ENCODE data around the gene HEATR1. TPM values are rescaled to one million over a fixed set of nuclear protein-coding genes. Genes with fewer than 3 reads are reported as not detected.
"Not testable (repeated sequence)": the region's sequence is repeated elsewhere in the genome, so short reads cannot be mapped to it uniquely, and the experiment has no call there.

HEATR1 gene
- total RNA-seq, 2 experiments from 2014 or later = 34.4 to 69.0 TPM

- intact Hi-C loops (cut with micrococcal nuclease; ENCODE audit: unreplicated experiment) = no loop called here
- H3K36me3 ChIP-seq (ENCODE audit: insufficient read depth, low read length) = peaks cover 95% of the 10 kb centered on the region
- POLR2A ChIA-PET = interaction anchor here (1.0 to 1.9 kb wide), 2 partner anchors 13 to 19 kb away, joined by 7 to 9 read pairs; no protein-coding TSS in a partner anchor
Observed at GRCh38 chr1:236581528-236581927, 22.8 kb downstream of the HEATR1 start.

DNA sequence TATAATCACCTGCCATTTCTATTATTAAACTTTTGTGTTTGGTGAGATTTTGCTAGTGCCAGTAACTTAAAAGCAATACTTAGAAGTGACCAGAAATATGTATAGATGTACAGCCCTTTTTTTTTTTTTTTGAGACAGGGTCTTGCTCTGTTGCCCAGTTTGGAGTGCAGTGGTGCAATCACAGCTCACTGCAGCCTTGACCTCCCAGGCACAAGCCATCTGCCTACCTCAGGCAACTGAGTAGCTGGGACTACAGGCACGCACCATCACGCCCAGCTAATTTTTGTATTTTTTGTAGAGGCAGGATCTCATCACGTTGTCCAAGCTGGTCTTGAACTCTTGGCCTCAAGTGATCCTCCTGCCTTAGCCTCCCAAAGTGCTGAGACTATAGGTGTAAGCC, 23.9 kb downstream of the HEATR1 start:
- H3K4me1 ChIP-seq (ENCODE audit: insufficient read depth, low read length, poor library complexity, severe bottlenecking); H3K9me2 ChIP-seq (ENCODE audit: insufficient read depth, low read length); BruUV-seq (replicated peaks); DNase-seq (ENCODE audit: low spot score); intact Hi-C loops (cut with micrococcal nuclease; ENCODE audit: unreplicated experiment); H4K20me1 ChIP-seq (ENCODE audit: insufficient read depth, low read length); H3K9me3 ChIP-seq (ENCODE audit: low read length); H3K79me2 ChIP-seq (ENCODE audit: insufficient read depth, low read depth, low read length); CTCF ChIA-PET (ENCODE audit: unreplicated experiment); H3K4me3 ChIP-seq (ENCODE audit: low read depth, low read length, poor library complexity, severe bottlenecking); H2AFZ ChIP-seq (ENCODE audit: low read length); H3K4me2 ChIP-seq (ENCODE audit: low read length); H3K27ac ChIP-seq (ENCODE audit: low read depth, low read length, poor library complexity, severe bottlenecking): not testable (repeated sequence)
- peaks cover 95% of the 10 kb centered on the region for H3K36me3 ChIP-seq (ENCODE audit: insufficient read depth, low read length)
- POLR2A ChIA-PET = interaction anchor here (0.6 to 0.7 kb wide), 3 partner anchors 86 to 421 kb away, joined by 3 read pairs; no protein-coding TSS in a partner anchor

More at GRCh38 chr1:236581528-236581927, 22.8 kb downstream of the HEATR1 start:
- BruUV-seq (replicated peaks) = no TSS peak
- DNase-seq (ENCODE audit: low spot score) = no peak
- Histone ChIP-seq H4K20me1 (ENCODE audit: insufficient read depth, low read length) (no peaks in the 10 kb centered on the region), H2AFZ (ENCODE audit: low read length) (no peak overlapping the region), H3K4me1 (ENCODE audit: insufficient read depth, low read length, poor library complexity, severe bottlenecking) (no peaks in the 10 kb centered on the region), H3K4me3 (ENCODE audit: low read depth, low read length, poor library complexity, severe bottlenecking) (no peak overlapping the region), H3K9me2 (ENCODE audit: insufficient read depth, low read length) (no peaks in the 10 kb centered on the region), H3K4me2 (ENCODE audit: low read length) (no peak overlapping the region), H3K79me2 (ENCODE audit: insufficient read depth, low read depth, low read length) (no peaks in the 10 kb centered on the region), H3K27ac (ENCODE audit: low read depth, low read length, poor library complexity, severe bottlenecking) (no peak overlapping the region), H3K9me3 (ENCODE audit: low read length) (no peaks in the 10 kb centered on the region)
- CTCF ChIA-PET (ENCODE audit: unreplicated experiment) = no interaction called here
- TF ChIP-seq, protein P1, sequence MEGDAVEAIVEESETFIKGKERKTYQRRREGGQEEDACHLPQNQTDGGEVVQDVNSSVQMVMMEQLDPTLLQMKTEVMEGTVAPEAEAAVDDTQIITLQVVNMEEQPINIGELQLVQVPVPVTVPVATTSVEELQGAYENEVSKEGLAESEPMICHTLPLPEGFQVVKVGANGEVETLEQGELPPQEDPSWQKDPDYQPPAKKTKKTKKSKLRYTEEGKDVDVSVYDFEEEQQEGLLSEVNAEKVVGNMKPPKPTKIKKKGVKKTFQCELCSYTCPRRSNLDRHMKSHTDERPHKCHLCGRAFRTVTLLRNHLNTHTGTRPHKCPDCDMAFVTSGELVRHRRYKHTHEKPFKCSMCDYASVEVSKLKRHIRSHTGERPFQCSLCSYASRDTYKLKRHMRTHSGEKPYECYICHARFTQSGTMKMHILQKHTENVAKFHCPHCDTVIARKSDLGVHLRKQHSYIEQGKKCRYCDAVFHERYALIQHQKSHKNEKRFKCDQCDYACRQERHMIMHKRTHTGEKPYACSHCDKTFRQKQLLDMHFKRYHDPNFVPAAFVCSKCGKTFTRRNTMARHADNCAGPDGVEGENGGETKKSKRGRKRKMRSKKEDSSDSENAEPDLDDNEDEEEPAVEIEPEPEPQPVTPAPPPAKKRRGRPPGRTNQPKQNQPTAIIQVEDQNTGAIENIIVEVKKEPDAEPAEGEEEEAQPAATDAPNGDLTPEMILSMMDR (conservative IDR thresholded peaks at IDR 0.05; ENCODE audit: low read length) = no peak
- TF ChIP-seq EZH2phosphoT487 (IDR thresholded peaks at IDR 0.05; ENCODE audit: borderline replicate concordance, low read depth, low read length) = no peak

GRCh38 chr1:236578661-236579060, 25.7 kb downstream of the HEATR1 start:
- ChIA-PET POLR2A (interaction anchor here (0.7 to 1.1 kb wide), 3 partner anchors 16 to 223 kb away, joined by 3 read pairs; no protein-coding TSS in a partner anchor), CTCF (ENCODE audit: unreplicated experiment) (no interaction called here)
- Histone ChIP-seq H3K36me3 (ENCODE audit: insufficient read depth, low read length) (peaks cover 95% of the 10 kb centered on the region), H4K20me1 (ENCODE audit: insufficient read depth, low read length) (no peaks in the 10 kb centered on the region), H3K27ac (ENCODE audit: low read depth, low read length, poor library complexity, severe bottlenecking) (no peak overlapping the region), H3K9me2 (ENCODE audit: insufficient read depth, low read length) (no peaks in the 10 kb centered on the region), H3K4me3 (ENCODE audit: low read depth, low read length, poor library complexity, severe bottlenecking) (no peak overlapping the region), H2AFZ (ENCODE audit: low read length) (no peak overlapping the region), H3K4me1 (ENCODE audit: insufficient read depth, low read length, poor library complexity, severe bottlenecking) (no peaks in the 10 kb centered on the region), H3K9me3 (ENCODE audit: low read length) (no peaks in the 10 kb centered on the region), H3K4me2 (ENCODE audit: low read length) (no peak overlapping the region), H3K79me2 (ENCODE audit: insufficient read depth, low read depth, low read length) (no peaks in the 10 kb centered on the region)
- intact Hi-C loops (cut with micrococcal nuclease; ENCODE audit: unreplicated experiment) = no loop called here
- no peak for DNase-seq (ENCODE audit: low spot score)
- BruUV-seq (replicated peaks) = no TSS peak
- TF ChIP-seq EZH2phosphoT487 (IDR thresholded peaks at IDR 0.05; ENCODE audit: borderline replicate concordance, low read depth, low read length) = no peak
- TF ChIP-seq, protein P1 (conservative IDR thresholded peaks at IDR 0.05; ENCODE audit: low read length) = no peak

DNA sequence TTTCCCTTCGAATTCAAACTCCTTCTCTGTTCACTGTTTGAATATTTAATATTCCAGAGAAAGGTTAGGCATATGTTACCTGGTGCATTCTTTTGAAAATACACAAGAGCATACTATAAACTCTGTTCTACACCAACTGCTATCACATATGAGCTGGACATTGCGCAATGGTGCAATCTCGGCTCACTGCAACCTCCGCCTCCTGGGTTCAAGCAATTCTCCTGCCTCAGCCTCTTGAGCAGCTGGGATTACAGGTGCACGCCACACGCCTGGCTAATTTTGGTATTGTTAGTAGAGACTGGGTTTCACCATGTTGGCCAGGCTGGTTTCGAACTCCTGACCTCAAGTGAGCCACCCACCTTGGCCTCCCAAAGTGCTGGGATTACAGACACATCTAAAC, 27.3 kb downstream of the HEATR1 start:
- H3K4me1 ChIP-seq (ENCODE audit: insufficient read depth, low read length, poor library complexity, severe bottlenecking); H4K20me1 ChIP-seq (ENCODE audit: insufficient read depth, low read length); H3K79me2 ChIP-seq (ENCODE audit: insufficient read depth, low read depth, low read length); H3K4me3 ChIP-seq (ENCODE audit: low read depth, low read length, poor library complexity, severe bottlenecking); H3K27ac ChIP-seq (ENCODE audit: low read depth, low read length, poor library complexity, severe bottlenecking); H3K9me2 ChIP-seq (ENCODE audit: insufficient read depth, low read length); H3K4me2 ChIP-seq (ENCODE audit: low read length); H2AFZ ChIP-seq (ENCODE audit: low read length); H3K9me3 ChIP-seq (ENCODE audit: low read length); intact Hi-C loops (cut with micrococcal nuclease; ENCODE audit: unreplicated experiment); CTCF ChIA-PET (ENCODE audit: unreplicated experiment); DNase-seq (ENCODE audit: low spot score); BruUV-seq (replicated peaks): not testable (repeated sequence)
- H3K36me3 ChIP-seq (ENCODE audit: insufficient read depth, low read length) = peaks cover 97% of the 10 kb centered on the region
- POLR2A ChIA-PET = interaction anchor here (1.1 kb wide), 1 partner anchor 26 kb away, joined by 3 read pairs; no protein-coding TSS in a partner anchor
